ENCODE measurements around the gene MRM2.

GRCh38 chr7:2271273-2272026, 29.4 kb upstream of the MRM2 start:
- TF ChIP-seq SUZ12 (IDR thresholded peaks at IDR 0.05; ENCODE audit: extremely low read depth, insufficient read depth, insufficient read length) (no peak), YY1 (IDR thresholded peaks at IDR 0.05; ENCODE audit: insufficient read depth, insufficient read length) (no peak)

Data from NT2/D1 (cell line).